Umbilical cord (tissue), 2 donors: Measurements from ENCODE around the gene CTIF. TPM values are rescaled to one million over a fixed set of nuclear protein-coding genes. Genes with fewer than 3 reads are reported as not detected.

Experiments used
- DNase-seq: peaks from one replicate; pipeline ENCODE4 v3.0.0-alpha.2; 2015; ENCODE audit warnings: low spot score
- total RNA-seq: library from RNA; depleted of rRNA; stranded (reverse); fragments of >200 nt; gene quantifications from one replicate; pipeline ENCODE4 v1.2.3, GENCODE V29; 2014; ENCODE audit warnings: low replicate concordance; ENCODE audit not compliant: insufficient read depth

CTIF gene
- total RNA-seq, 1 donor from 2014 or later: 39.7 TPM

DNA sequence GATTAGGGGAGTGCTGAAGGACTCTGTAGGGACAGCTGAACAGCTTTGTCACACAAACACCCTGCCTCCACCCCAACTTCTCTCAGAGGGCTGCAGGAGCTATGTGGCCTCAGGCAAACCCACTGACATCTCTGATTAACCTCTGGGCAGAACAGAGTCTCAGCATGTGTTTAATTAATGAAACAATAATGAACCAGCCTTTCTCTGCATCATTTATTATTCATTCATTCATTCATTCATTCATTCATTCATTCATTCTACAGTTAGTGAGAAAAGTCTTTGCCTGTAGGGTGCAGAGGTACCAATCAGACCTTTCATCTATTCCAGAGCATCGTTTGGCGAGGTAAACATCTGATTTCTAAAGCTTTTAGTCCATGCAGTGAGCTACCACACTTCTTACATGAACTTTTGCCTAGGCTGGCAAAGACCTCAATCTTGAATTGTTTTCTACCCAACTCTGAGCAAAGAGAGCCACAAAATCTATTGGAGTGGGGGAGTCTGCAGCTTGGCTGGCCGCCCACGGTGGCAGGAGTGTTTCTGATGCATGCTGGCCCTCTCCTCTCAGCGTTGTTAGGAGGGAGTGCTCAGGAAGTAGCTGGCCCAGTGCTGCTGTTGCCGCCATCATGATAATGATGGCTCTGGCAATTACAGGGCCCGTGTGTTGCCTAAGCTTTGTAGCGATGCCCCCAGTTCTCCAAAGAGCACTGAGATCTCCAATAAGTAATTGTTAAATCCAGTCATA lies 213.1 kb downstream of the CTIF start:
- no peak for DNase-seq

- DNase-seq: no peak
Measured at GRCh38 chr18:48752478-48752877, 213.6 kb downstream of the CTIF start.

- DNase-seq: no peak
Measured at GRCh38 chr18:48752928-48753327, 214.1 kb downstream of the CTIF start.

DNA sequence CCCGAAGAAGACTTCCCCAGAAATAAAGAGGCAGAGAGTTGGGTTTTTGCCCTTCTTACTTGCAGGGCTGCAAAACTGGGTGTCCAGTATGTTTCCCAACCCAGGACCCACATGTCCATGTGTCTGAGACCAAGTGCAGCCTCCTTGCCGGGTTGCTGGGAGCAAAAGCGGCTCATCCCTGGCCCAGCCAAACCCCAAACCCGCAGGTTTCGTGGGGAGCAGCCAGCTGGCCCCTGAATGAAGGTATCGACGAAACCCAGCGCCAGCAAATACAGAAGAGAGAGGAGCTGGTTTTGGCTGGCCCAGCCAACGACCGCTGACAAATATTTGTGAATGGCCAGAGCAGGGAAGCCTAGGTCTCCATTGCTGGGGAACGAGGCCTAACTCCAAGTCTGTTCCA lies 214.9 kb downstream of the CTIF start:
- no peak for DNase-seq

DNA sequence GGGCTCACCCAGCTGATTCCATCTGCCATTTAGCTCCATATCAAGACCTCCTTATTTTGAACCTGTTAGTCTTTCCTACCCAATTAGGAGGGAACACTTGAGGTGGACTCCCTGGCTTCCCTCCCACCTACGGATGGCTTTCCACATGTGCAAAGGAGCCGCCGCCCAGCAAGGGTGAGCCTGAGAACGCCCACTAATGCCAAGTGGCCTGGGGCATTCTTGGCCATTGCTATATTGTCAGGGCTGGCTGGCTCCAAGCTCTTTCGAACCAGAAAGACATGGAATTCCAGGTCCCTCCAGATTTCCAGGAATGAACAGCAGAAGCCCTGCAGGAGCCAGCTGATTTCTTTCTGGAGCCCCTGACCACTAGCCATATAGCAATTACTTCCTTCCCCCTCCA lies 215.7 kb downstream of the CTIF start:
- no peak for DNase-seq

- DNase-seq: no peak
Measured at GRCh38 chr18:48754993-48755473, 216.2 kb downstream of the CTIF start.

DNA sequence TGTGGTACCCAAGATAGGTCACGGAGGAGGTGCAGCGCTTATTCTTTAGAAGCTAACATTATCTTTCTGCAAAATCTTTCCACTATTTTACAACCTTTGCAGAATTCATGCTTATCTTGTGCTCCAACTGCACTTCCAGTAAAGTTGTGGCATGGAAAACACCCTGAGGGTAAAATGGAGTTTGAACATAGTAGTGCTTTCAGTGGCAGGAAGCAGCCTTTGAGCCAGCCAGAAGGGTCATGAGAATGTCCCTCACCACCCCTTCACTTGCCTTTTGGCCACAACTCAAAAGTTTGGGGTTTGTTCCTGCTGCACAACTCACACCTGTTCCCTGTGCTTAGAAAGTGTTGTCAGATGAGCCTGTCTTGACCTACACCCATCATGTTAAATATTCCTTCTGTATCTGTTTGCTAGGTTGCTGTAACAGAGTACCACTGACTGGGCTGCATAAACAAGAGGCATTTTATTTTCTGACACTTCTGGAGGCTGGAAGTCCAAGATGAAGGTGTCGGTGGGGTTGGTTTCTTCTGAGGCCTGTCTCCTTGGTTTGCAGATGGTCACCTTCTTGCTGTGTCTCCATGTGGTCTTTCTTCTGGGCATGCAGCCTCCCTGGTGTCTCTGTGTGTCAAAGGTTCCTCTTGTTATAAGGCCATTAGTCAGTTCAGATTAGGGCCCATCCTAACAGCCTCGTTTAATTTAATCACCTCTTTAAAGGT lies 217.8 kb downstream of the CTIF start:
- no peak for DNase-seq

- DNase-seq: no peak
Measured at GRCh38 chr18:48757367-48757766, 218.5 kb downstream of the CTIF start.

DNA sequence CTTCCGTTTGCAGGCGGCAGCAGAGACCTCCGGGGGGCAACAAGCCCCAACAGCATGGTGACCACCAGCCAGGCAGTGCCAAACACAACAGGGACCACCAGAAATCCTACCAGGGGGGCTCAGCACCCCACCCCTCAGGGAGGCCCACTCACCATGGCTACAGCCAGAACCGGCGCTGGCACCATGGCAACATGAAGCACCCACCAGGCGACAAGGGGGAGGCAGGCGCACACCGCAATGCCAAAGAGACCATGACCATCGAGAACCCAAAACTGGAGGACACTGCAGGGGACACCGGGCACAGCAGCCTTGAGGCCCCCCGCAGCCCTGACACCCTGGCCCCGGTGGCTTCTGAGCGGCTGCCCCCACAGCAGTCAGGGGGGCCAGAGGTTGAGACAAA lies 219.1 kb downstream of the CTIF start:
- no peak for DNase-seq

DNA sequence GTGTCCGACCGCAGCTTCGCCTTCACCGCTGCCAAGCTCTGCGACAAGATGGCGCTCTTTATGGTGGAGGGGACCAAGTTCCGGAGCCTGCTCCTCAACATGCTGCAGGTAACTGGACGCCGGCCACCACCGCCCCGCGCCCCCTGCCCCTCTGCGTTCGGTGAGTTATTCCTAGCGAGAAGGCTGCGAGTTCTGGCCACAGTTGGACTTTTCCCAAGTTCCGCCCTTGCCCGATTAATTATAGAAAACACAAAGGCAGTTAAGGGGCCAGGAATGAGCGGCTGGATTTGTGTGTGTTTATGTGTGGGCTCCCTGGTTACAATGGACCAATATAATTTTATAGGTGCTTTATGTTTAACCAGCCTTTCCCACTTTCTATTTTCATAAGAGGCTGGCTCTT lies 222.8 kb downstream of the CTIF start:
- no peak for DNase-seq

GRCh38 chr18:48762022-48762421 lies 223.2 kb downstream of the CTIF start:
- DNase-seq: no peak

GRCh38 chr18:48762836-48763718 lies 224.2 kb downstream of the CTIF start:
- no peak for DNase-seq

GRCh38 chr18:48763719-48764100 lies 224.9 kb downstream of the CTIF start:
- DNase-seq: no peak

DNA sequence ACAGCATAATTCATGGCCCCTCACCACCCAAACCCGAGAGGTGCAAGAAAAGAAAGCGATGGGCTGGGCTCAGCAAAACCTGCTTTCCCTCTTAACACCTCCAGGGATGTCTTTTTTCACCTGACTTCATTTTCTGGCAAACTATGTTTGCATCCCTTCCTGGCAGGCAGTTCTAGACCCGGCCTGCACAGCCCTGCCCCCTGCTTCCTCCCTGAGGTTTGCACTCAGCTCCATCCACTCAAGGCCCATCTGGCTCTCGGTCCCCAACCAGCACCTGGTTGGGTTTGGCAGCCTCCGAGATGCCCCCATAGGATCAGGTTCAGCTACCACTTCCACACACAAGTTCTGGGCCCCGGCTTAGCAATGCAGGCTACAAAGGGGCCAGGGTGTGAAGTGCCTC lies 226.2 kb downstream of the CTIF start:
- DNase-seq: no peak

GRCh38 chr18:48766026-48766425 lies 227.2 kb downstream of the CTIF start:
- no peak for DNase-seq

GRCh38 chr18:48766487-48766886 lies 227.7 kb downstream of the CTIF start:
- no peak for DNase-seq

DNA sequence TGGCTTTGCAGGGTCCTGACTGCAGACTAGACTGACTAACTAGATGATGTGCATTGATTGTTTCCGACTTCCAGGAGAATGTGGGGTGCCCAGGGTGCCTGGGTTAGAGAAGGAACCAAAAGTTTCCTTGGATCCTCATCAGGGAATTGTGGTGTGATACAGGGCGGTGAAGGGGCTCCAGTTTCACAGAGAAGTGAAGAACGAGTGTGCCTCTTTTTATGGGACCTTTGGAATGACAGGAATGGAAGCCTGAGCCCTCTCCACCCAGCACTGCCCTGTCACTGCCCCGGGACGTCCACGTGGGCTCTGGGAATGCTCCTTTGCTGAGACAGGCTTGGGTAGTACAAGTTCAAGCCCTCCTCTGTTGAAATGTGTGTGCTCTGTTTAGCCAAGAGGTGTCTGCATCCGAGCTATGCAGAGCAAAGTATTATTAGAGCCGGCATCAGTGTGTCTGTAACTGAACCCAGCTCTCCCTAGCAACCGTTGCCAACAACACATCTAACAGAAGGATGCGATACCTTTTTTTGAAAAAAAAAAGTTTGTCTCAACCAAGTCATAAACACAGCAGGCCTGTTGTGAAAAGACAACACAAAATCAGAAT lies 228.4 kb downstream of the CTIF start:
- peak; percentile 92 for DNase-seq

DNA sequence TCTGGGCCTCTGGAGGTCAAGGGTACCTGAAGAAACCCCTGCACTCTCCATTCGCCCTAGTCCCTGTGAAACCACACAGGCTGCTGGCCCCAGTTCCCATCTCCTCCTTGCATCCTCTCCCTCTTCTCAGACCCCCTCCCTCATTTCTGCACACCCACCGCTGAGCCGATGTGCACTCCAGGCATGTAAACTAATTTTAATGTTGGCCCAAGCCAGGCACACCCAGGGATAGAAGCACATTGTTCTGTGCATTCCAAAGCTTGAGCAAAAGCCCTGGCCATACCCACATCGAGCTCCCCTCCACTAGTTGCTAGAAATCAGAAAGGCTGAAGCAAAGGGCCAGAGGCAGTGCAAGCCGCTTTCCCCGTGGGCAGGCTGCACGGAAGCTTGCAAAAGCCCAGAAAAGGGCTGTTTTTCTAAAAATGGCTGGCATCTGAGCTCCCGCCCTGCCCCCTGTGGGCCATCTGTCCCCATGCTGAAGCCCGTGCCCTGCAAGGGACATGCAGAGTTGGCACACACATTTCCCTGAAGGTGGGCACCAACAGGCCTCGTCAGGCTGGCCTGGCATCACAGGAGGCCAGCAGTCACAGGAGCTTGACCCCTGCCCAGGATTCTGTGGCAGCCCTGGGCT lies 230.3 kb downstream of the CTIF start:
- no peak for DNase-seq

DNA sequence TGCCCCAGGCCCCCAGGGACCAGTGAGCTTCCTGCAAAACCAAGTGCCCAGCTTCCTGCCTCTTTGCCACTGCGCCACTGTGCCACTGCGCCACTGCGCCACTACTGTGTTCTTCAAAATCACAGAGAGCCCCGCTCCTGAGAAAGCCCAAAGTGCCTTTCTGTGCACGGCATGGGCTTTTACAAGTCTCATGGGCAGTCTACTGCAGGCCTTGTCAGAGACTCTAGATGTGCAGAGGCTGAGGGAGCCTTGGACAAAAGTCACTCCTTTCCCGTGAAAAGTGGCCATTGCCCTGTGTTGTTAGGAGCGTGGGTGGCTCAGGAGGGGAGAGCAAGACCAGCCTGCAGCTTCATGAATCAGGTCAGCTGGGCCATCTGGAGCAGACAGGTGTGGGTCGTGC lies 231.4 kb downstream of the CTIF start:
- DNase-seq: no peak

- peak; percentile 60 for DNase-seq
Measured at GRCh38 chr18:48771641-48772375, 233.0 kb downstream of the CTIF start.

GRCh38 chr18:48772457-48772856 lies 233.6 kb downstream of the CTIF start:
- DNase-seq: no peak
